IPS-15b (cell line): ENCODE measurements around the gene DGCR2.

Source experiments
- H3K27me3 ChIP-seq: one replicate; pipeline ENCODE4 v1.6.1; 2013; ENCODE audit warnings: low read length; ENCODE audit not compliant: control insufficient read depth, insufficient read depth
- H3K36me3 ChIP-seq: one replicate; pipeline ENCODE4 v1.6.1; 2013; ENCODE audit warnings: low read length; ENCODE audit not compliant: control insufficient read depth, insufficient read depth
- H3K4me1 ChIP-seq: one replicate; pipeline ENCODE4 v1.6.1; 2013; ENCODE audit warnings: mild to moderate bottlenecking, low read length; ENCODE audit not compliant: control insufficient read depth, insufficient read depth
- H3K4me3 ChIP-seq: one replicate; pipeline ENCODE4 v1.5.1; 2013; ENCODE audit warnings: low read depth, low read length
- H3K9ac ChIP-seq: one replicate; pipeline ENCODE4 v1.6.1; 2013; ENCODE audit warnings: low read depth, mild to moderate bottlenecking, low read length
- H3K9me3 ChIP-seq: one replicate; pipeline ENCODE4 v1.6.1; 2013; ENCODE audit warnings: mild to moderate bottlenecking, low read length; ENCODE audit not compliant: control insufficient read depth, insufficient read depth

The DGCR2 gene

GRCh38 chr22:19046719-19047609, 75.2 kb downstream of the DGCR2 start:
- no peaks in the 10 kb centered on the region for H3K27me3 ChIP-seq
- no peaks in the 10 kb centered on the region for H3K4me1 ChIP-seq
- H3K4me3 ChIP-seq: no peak overlapping the region
- H3K36me3 ChIP-seq: peaks cover 39% of the 10 kb centered on the region
- H3K9me3 ChIP-seq: no peaks in the 10 kb centered on the region
- no peak overlapping the region for H3K9ac ChIP-seq

GRCh38 chr22:19046287-19046686, 75.9 kb downstream of the DGCR2 start:
- Histone ChIP-seq H3K4me3 (no peak overlapping the region), H3K9me3 (no peaks in the 10 kb centered on the region), H3K4me1 (no peaks in the 10 kb centered on the region), H3K27me3 (no peaks in the 10 kb centered on the region), H3K36me3 (peaks cover 46% of the 10 kb centered on the region), H3K9ac (no peak overlapping the region)

- Histone ChIP-seq H3K27me3 (no peaks in the 10 kb centered on the region), H3K36me3 (peaks cover 50% of the 10 kb centered on the region), H3K9ac (no peak overlapping the region), H3K4me3 (no peak overlapping the region), H3K9me3 (no peaks in the 10 kb centered on the region), H3K4me1 (no peaks in the 10 kb centered on the region)
Measured at GRCh38 chr22:19045094-19045493, 77.1 kb downstream of the DGCR2 start.

GRCh38 chr22:19044381-19044780, 77.8 kb downstream of the DGCR2 start:
- H3K9me3 ChIP-seq: no peaks in the 10 kb centered on the region
- H3K4me3 ChIP-seq: no peak overlapping the region
- peaks cover 57% of the 10 kb centered on the region for H3K36me3 ChIP-seq
- H3K9ac ChIP-seq: no peak overlapping the region
- H3K27me3 ChIP-seq: no peaks in the 10 kb centered on the region
- H3K4me1 ChIP-seq: no peaks in the 10 kb centered on the region

GRCh38 chr22:19043121-19044085, 78.8 kb downstream of the DGCR2 start:
- peaks cover 60% of the 10 kb centered on the region for H3K36me3 ChIP-seq

GRCh38 chr22:19042285-19043120, 79.7 kb downstream of the DGCR2 start:
- Histone ChIP-seq H3K4me1 (no peaks in the 10 kb centered on the region), H3K36me3 (peaks cover 57% of the 10 kb centered on the region), H3K9me3 (no peaks in the 10 kb centered on the region), H3K27me3 (no peaks in the 10 kb centered on the region), H3K9ac (no peak overlapping the region), H3K4me3 (no peak overlapping the region)

More at GRCh38 chr22:19043121-19044085, 78.8 kb downstream of the DGCR2 start:
- Histone ChIP-seq H3K27me3 (no peaks in the 10 kb centered on the region), H3K4me3 (no peak overlapping the region), H3K4me1 (no peaks in the 10 kb centered on the region), H3K9me3 (no peaks in the 10 kb centered on the region), H3K9ac (no peak overlapping the region)

- H3K4me3 ChIP-seq: no peak overlapping the region
- no peak overlapping the region for H3K9ac ChIP-seq
- peaks cover 49% of the 10 kb centered on the region for H3K36me3 ChIP-seq
- no peaks in the 10 kb centered on the region for H3K9me3 ChIP-seq
- H3K27me3 ChIP-seq: no peaks in the 10 kb centered on the region
- H3K4me1 ChIP-seq: no peaks in the 10 kb centered on the region
Measured at GRCh38 chr22:19041704-19042074, 80.5 kb downstream of the DGCR2 start.

GRCh38 chr22:19040888-19041703, 81.1 kb downstream of the DGCR2 start:
- Histone ChIP-seq H3K9me3 (no peaks in the 10 kb centered on the region), H3K4me1 (no peaks in the 10 kb centered on the region), H3K4me3 (no peak overlapping the region), H3K36me3 (peaks cover 44% of the 10 kb centered on the region), H3K27me3 (no peaks in the 10 kb centered on the region), H3K9ac (no peak overlapping the region)

GRCh38 chr22:19040391-19040861, 81.8 kb downstream of the DGCR2 start:
- no peaks in the 10 kb centered on the region for H3K4me1 ChIP-seq
- H3K36me3 ChIP-seq: peaks cover 44% of the 10 kb centered on the region
- no peak overlapping the region for H3K4me3 ChIP-seq
- no peak overlapping the region for H3K9ac ChIP-seq
- H3K9me3 ChIP-seq: no peaks in the 10 kb centered on the region
- H3K27me3 ChIP-seq: no peaks in the 10 kb centered on the region

- no peak overlapping the region for H3K4me3 ChIP-seq
- no peaks in the 10 kb centered on the region for H3K4me1 ChIP-seq
- H3K9ac ChIP-seq: no peak overlapping the region
- peaks cover 40% of the 10 kb centered on the region for H3K36me3 ChIP-seq
- H3K27me3 ChIP-seq: no peaks in the 10 kb centered on the region
- no peaks in the 10 kb centered on the region for H3K9me3 ChIP-seq
Measured at GRCh38 chr22:19039796-19040280, 82.4 kb downstream of the DGCR2 start.
